DND-41 (cell line): ENCODE results near the gene SLC25A10.
A peak's percentile ranks its signal among the peaks of the same experiment; 100 is the strongest.
"Not testable (repeated sequence)": the region's sequence is repeated elsewhere in the genome, so short reads cannot be mapped to it uniquely, and the experiment has no call there.

Source experiments
- ATAC-seq: fragments of 200-7000 bp; cut with Tn5 transposase; 3 replicates; pipeline ENCODE4 v1.9.1; 2021; ENCODE audit warnings: low read depth; ENCODE audit not compliant: insufficient read depth
- DNase-seq: peaks from one replicate; pipeline ENCODE4 v3.0.0-alpha.2; 2020
- H2AFZ ChIP-seq: 2 replicates; pipeline ENCODE4 v1.6.0; 2012; ENCODE audit warnings: low read depth, low read length
- H3K27ac ChIP-seq: 2 replicates; pipeline ENCODE4 v1.5.1; 2012; ENCODE audit warnings: low read length, inconsistent platforms
- H3K27me3 ChIP-seq: fragments of 200-600 bp; sonication (generic); 2 replicates; pipeline ENCODE4 v1.6.0; 2012; ENCODE audit warnings: low read length, mild to moderate bottlenecking, inconsistent platforms; ENCODE audit not compliant: insufficient read depth, poor library complexity
- H3K36me3 ChIP-seq: 2 replicates; pipeline ENCODE4 v1.5.1; 2012; ENCODE audit warnings: low read length, inconsistent platforms; ENCODE audit not compliant: insufficient read depth
- H3K4me1 ChIP-seq: 2 replicates; pipeline ENCODE4 v1.5.1; 2012; ENCODE audit warnings: mild to moderate bottlenecking, low read length; ENCODE audit not compliant: insufficient read depth
- H3K4me2 ChIP-seq: 2 replicates; pipeline ENCODE4 v1.6.0; 2012; ENCODE audit warnings: mild to moderate bottlenecking, moderate library complexity, low read length, inconsistent platforms; ENCODE audit not compliant: insufficient read depth
- H3K4me3 ChIP-seq, 2 experiments: fragments of 200-600 bp in 1 of 2; shearing (Covaris generic) in 1 of 2; 2 replicates each; pipeline ENCODE4 v1.5.1; 2012 to 2016; ENCODE audit warnings: inconsistent platforms in 2 of 2, low read length in 2 of 2, mild to moderate bottlenecking in 2 of 2, low read depth in 1 of 2, moderate library complexity in 1 of 2
- H3K79me2 ChIP-seq: 2 replicates; pipeline ENCODE4 v1.6.0; 2012; ENCODE audit warnings: low read length, inconsistent platforms; ENCODE audit not compliant: insufficient read depth
- H3K9ac ChIP-seq: 2 replicates; pipeline ENCODE4 v1.6.0; 2012; ENCODE audit warnings: low read depth, mild to moderate bottlenecking, inconsistent platforms, low read length, moderate library complexity
- H3K9me3 ChIP-seq: 2 replicates; pipeline ENCODE4 v1.5.1; 2012; ENCODE audit warnings: low read length, moderate library complexity, mild to moderate bottlenecking, inconsistent platforms; ENCODE audit not compliant: insufficient read depth, severe bottlenecking
- H4K20me1 ChIP-seq: 2 replicates; pipeline ENCODE4 v1.6.0; 2012; ENCODE audit warnings: low read length; ENCODE audit not compliant: insufficient read depth
- CTCF ChIP-seq: IDR thresholded peaks from 2 replicates; pipeline ENCODE4 v1.5.1; 2012; ENCODE audit warnings: borderline replicate concordance, low read length, moderate library complexity, mild to moderate bottlenecking; ENCODE audit not compliant: poor library complexity, severe bottlenecking; ENCODE audit errors: extremely low read depth
- EZH2 ChIP-seq: IDR thresholded peaks from 3 replicates; pipeline ENCODE4 v1.6.1; 2012; ENCODE audit warnings: borderline replicate concordance, low read depth, mild to moderate bottlenecking, moderate library complexity, low read length, inconsistent platforms; ENCODE audit not compliant: severe bottlenecking

The SLC25A10 gene

GRCh38 chr17:81735264-81736102 is 23.4 kb downstream of the SLC25A10 start:
- Histone ChIP-seq H3K9me3 (no peaks in the 10 kb centered on the region), H3K4me2 (peak overlapping the region; percentile 4; the same call in 1 of the 2 replicates), H3K36me3 (no peaks in the 10 kb centered on the region), H4K20me1 (no peaks in the 10 kb centered on the region), H3K27me3 (peaks cover 14% of the 10 kb centered on the region), H3K79me2 (no peaks in the 10 kb centered on the region), H2AFZ (peak overlapping the region; percentile 13; the same call in 1 of the 2 replicates), H3K27ac (no peak overlapping the region), H3K9ac (no peak overlapping the region), H3K4me1 (peaks cover 3% of the 10 kb centered on the region; the same call in 1 of the 2 replicates), H3K4me3 (no peak overlapping the region)
- DNase-seq (no peak), ATAC-seq (peak; percentile 13; the same call in 1 of the 3 replicates)
- no peak for TF ChIP-seq CTCF
- TF ChIP-seq EZH2, result no peak

GRCh38 chr17:81737947-81738800 is 26.1 kb downstream of the SLC25A10 start:
- H4K20me1 ChIP-seq, result peaks cover 5% of the 10 kb centered on the region; the same call in 1 of the 2 replicates
- H3K9ac ChIP-seq, result no peak overlapping the region
- no peak for DNase-seq
- no peaks in the 10 kb centered on the region for H3K9me3 ChIP-seq
- H3K27ac ChIP-seq, result no peak overlapping the region
- H3K4me1 ChIP-seq, result peaks cover 3% of the 10 kb centered on the region; the same call in 1 of the 2 replicates
- H3K4me2 ChIP-seq, result no peak overlapping the region
- H3K79me2 ChIP-seq, result no peaks in the 10 kb centered on the region
- no peak overlapping the region for H3K4me3 ChIP-seq
- H3K36me3 ChIP-seq, result no peaks in the 10 kb centered on the region
- peaks cover 9% of the 10 kb centered on the region for H3K27me3 ChIP-seq
- H2AFZ ChIP-seq, result no peak overlapping the region
- ATAC-seq, result no peak
- no peak for TF ChIP-seq EZH2
- TF ChIP-seq CTCF, result no peak

- H3K4me3 ChIP-seq, result no peak overlapping the region
- ATAC-seq, result no peak
- H3K4me1 ChIP-seq, result peaks cover 3% of the 10 kb centered on the region; the same call in 1 of the 2 replicates
- TF ChIP-seq CTCF, result no peak
- no peak for TF ChIP-seq EZH2
- no peaks in the 10 kb centered on the region for H3K79me2 ChIP-seq
- DNase-seq, result no peak
- H3K27ac ChIP-seq, result no peak overlapping the region
- peaks cover 9% of the 10 kb centered on the region for H3K27me3 ChIP-seq
- H3K4me2 ChIP-seq, result no peak overlapping the region
- no peak overlapping the region for H2AFZ ChIP-seq
- H3K36me3 ChIP-seq, result no peaks in the 10 kb centered on the region
- no peaks in the 10 kb centered on the region for H3K9me3 ChIP-seq
- no peak overlapping the region for H3K9ac ChIP-seq
- H4K20me1 ChIP-seq, result peaks cover 5% of the 10 kb centered on the region; the same call in 1 of the 2 replicates
Observed at GRCh38 chr17:81738801-81739393, 26.8 kb downstream of the SLC25A10 start.

- ATAC-seq, H3K27me3 ChIP-seq, DNase-seq, H3K27ac ChIP-seq, H3K4me1 ChIP-seq, H3K36me3 ChIP-seq, H3K4me3 ChIP-seq, H3K79me2 ChIP-seq, H3K9ac ChIP-seq, H4K20me1 ChIP-seq, H3K4me2 ChIP-seq, H3K9me3 ChIP-seq, H2AFZ ChIP-seq: not testable (repeated sequence)
Observed at GRCh38 chr17:81739593-81739992, 27.5 kb downstream of the SLC25A10 start.
